Ecto neural progenitor cell (in vitro differentiated cells): ENCODE results near the gene EXT2.
A peak's percentile ranks its signal among the peaks of the same experiment; 100 is the strongest.

ENCODE experiments used
- DNase-seq: peaks from one replicate; pipeline ENCODE4 v3.0.0-alpha.2; 2018; ENCODE audit warnings: low spot score

Gene EXT2

GRCh38 chr11:44267750-44268613 is 172.5 kb downstream of the EXT2 start:
- no peak for DNase-seq

- no peak for DNase-seq
Measured at GRCh38 chr11:44268614-44269080, 173.2 kb downstream of the EXT2 start.

- no peak for DNase-seq
Measured at GRCh38 chr11:44269369-44270351, 174.2 kb downstream of the EXT2 start.

GRCh38 chr11:44270403-44271273 is 175.2 kb downstream of the EXT2 start:
- DNase-seq = no peak

GRCh38 chr11:44271286-44271685 is 175.8 kb downstream of the EXT2 start:
- DNase-seq = no peak

GRCh38 chr11:44274404-44274803 is 178.9 kb downstream of the EXT2 start:
- no peak for DNase-seq

GRCh38 chr11:44275241-44275640 is 179.8 kb downstream of the EXT2 start:
- no peak for DNase-seq

GRCh38 chr11:44275961-44276550 is 180.6 kb downstream of the EXT2 start:
- no peak for DNase-seq

- no peak for DNase-seq
Measured at GRCh38 chr11:44277196-44278090, 182.0 kb downstream of the EXT2 start.

- no peak for DNase-seq
Measured at GRCh38 chr11:44279483-44279882, 184.0 kb downstream of the EXT2 start.

GRCh38 chr11:44280257-44280656 is 184.8 kb downstream of the EXT2 start:
- no peak for DNase-seq

GRCh38 chr11:44281151-44281550 is 185.7 kb downstream of the EXT2 start:
- no peak for DNase-seq

- DNase-seq = no peak
Measured at GRCh38 chr11:44282620-44283019, 187.1 kb downstream of the EXT2 start.

- DNase-seq = no peak
Measured at GRCh38 chr11:44285756-44286155, 190.3 kb downstream of the EXT2 start.

- DNase-seq = peak; percentile 85
Measured at GRCh38 chr11:44286268-44286880, 190.9 kb downstream of the EXT2 start.

GRCh38 chr11:44286911-44287310 is 191.4 kb downstream of the EXT2 start:
- DNase-seq = no peak

- no peak for DNase-seq
Measured at GRCh38 chr11:44288133-44288526, 192.7 kb downstream of the EXT2 start.

GRCh38 chr11:44290208-44290607 is 194.7 kb downstream of the EXT2 start:
- no peak for DNase-seq
